HG02943 (cell line): ENCODE measurements around the gene FDXACB1.
A peak's percentile ranks its signal among the peaks of the same experiment; 100 is the strongest.
"Not testable (repeated sequence)": the region's sequence is repeated elsewhere in the genome, so short reads cannot be mapped to it uniquely, and the experiment has no call there.

ENCODE experiments used
- ATAC-seq: cut with Tn5 transposase; IDR thresholded peaks from one replicate; pipeline ENCODE4 v1.9.1; 2021; ENCODE audit warnings: mild to moderate bottlenecking, low read depth, moderate library complexity; ENCODE audit not compliant: unreplicated experiment

FDXACB1 gene

GRCh38 chr11:111909378-111909777 is 30.4 kb upstream of the FDXACB1 start:
- no peak for ATAC-seq

- no peak for ATAC-seq
These were observed 29.8 kb upstream of the FDXACB1 start for GRCh38 chr11:111908639-111909305.

- ATAC-seq = no peak
These were observed 27.7 kb upstream of the FDXACB1 start for GRCh38 chr11:111906680-111907079.

GRCh38 chr11:111905411-111905810 is 26.4 kb upstream of the FDXACB1 start:
- no peak for ATAC-seq

- ATAC-seq = no peak
These were observed 7.9 kb upstream of the FDXACB1 start for GRCh38 chr11:111886844-111887243.

GRCh38 chr11:111886032-111886431 is 7.1 kb upstream of the FDXACB1 start:
- ATAC-seq = no peak

- not testable (repeated sequence) for ATAC-seq
These were observed 6.1 kb upstream of the FDXACB1 start for GRCh38 chr11:111885053-111885452.

GRCh38 chr11:111882202-111882601 is 3.2 kb upstream of the FDXACB1 start:
- no peak for ATAC-seq

- ATAC-seq = no peak
These were observed 634 bp upstream of the FDXACB1 start for GRCh38 chr11:111879637-111879960.

- peak; percentile 21 for ATAC-seq
These were observed 548 bp downstream of the FDXACB1 start for GRCh38 chr11:111878385-111878848.

GRCh38 chr11:111871693-111872161 is 7.2 kb downstream of the FDXACB1 start:
- ATAC-seq = no peak

GRCh38 chr11:111870886-111871692 is 7.9 kb downstream of the FDXACB1 start, which contains the start of gene ALG9:
TSS of gene ALG9 (minus strand) at chr11:111871581. CDS start at chr11:111871482, 99 bp downstream.
- peak; percentile 82 for ATAC-seq

GRCh38 chr11:111870522-111870885 is 8.5 kb downstream of the FDXACB1 start:
- ATAC-seq = no peak

GRCh38 chr11:111870113-111870512 is 8.9 kb downstream of the FDXACB1 start:
- ATAC-seq = no peak

- no peak for ATAC-seq
These were observed 18.7 kb downstream of the FDXACB1 start for GRCh38 chr11:111860257-111860656.

- no peak for ATAC-seq
These were observed 23.5 kb downstream of the FDXACB1 start for GRCh38 chr11:111855506-111855905.

- no peak for ATAC-seq
These were observed 26.9 kb downstream of the FDXACB1 start for GRCh38 chr11:111852103-111852502.

- no peak for ATAC-seq
These were observed 27.3 kb downstream of the FDXACB1 start for GRCh38 chr11:111851636-111852035.

- ATAC-seq = no peak
These were observed 27.9 kb downstream of the FDXACB1 start for GRCh38 chr11:111851067-111851466.

- no peak for ATAC-seq
These were observed 29.3 kb downstream of the FDXACB1 start for GRCh38 chr11:111849631-111850030.

- ATAC-seq = no peak
These were observed 32.3 kb downstream of the FDXACB1 start for GRCh38 chr11:111846636-111847035.

- no peak for ATAC-seq
These were observed 32.9 kb downstream of the FDXACB1 start for GRCh38 chr11:111846063-111846462.
